ENCODE data around the gene NSL1.
"Not testable (repeated sequence)": the region's sequence is repeated elsewhere in the genome, so short reads cannot be mapped to it uniquely, and the experiment has no call there.

NSL1 gene

GRCh38 chr1:212791676-212792395 lies at the start of gene NSL1, which contains the start of gene TATDN3:
TSS of gene NSL1 (minus strand) at chr1:212791777. CDS start at chr1:212791763, 14 bp downstream.
TSS of gene TATDN3 (plus strand) at chr1:212791894. CDS start at chr1:212791922, 28 bp downstream.
- peak; percentile 92 to 98 for DNase-seq (ENCODE audit: low read depth in 1 of 2, low spot score in 1 of 2)

GRCh38 chr1:212838145-212838544 lies 46.6 kb upstream of the NSL1 start:
- DNase-seq (ENCODE audit: low read depth in 1 of 2, low spot score in 1 of 2): no peak

GRCh38 chr1:212833211-212834207 lies 41.9 kb upstream of the NSL1 start:
- DNase-seq (ENCODE audit: low read depth in 1 of 2, low spot score in 1 of 2): not testable (repeated sequence)

GRCh38 chr1:212828395-212828794 lies 36.8 kb upstream of the NSL1 start:
- no peak for DNase-seq (ENCODE audit: low read depth in 1 of 2, low spot score in 1 of 2)

GRCh38 chr1:212827831-212828278 lies 36.3 kb upstream of the NSL1 start:
- DNase-seq (ENCODE audit: low read depth in 1 of 2, low spot score in 1 of 2): no peak

- no peak for DNase-seq (ENCODE audit: low read depth in 1 of 2, low spot score in 1 of 2)
Observed at GRCh38 chr1:212827171-212827776, 35.7 kb upstream of the NSL1 start.

- no peak for DNase-seq (ENCODE audit: low read depth in 1 of 2, low spot score in 1 of 2)
Observed at GRCh38 chr1:212825798-212826452, 34.3 kb upstream of the NSL1 start.

GRCh38 chr1:212824201-212824600 lies 32.6 kb upstream of the NSL1 start:
- no peak for DNase-seq (ENCODE audit: low read depth in 1 of 2, low spot score in 1 of 2)

GRCh38 chr1:212822956-212823355 lies 31.4 kb upstream of the NSL1 start:
- DNase-seq (ENCODE audit: low read depth in 1 of 2, low spot score in 1 of 2): no peak

- DNase-seq (ENCODE audit: low read depth in 1 of 2, low spot score in 1 of 2): no peak
Observed at GRCh38 chr1:212820969-212821368, 29.4 kb upstream of the NSL1 start.

GRCh38 chr1:212819726-212820125 lies 28.1 kb upstream of the NSL1 start:
- no peak for DNase-seq (ENCODE audit: low read depth in 1 of 2, low spot score in 1 of 2)

GRCh38 chr1:212816567-212817278 lies 25.1 kb upstream of the NSL1 start:
- no peak for DNase-seq (ENCODE audit: low read depth in 1 of 2, low spot score in 1 of 2)

GRCh38 chr1:212814537-212815334 lies 23.2 kb upstream of the NSL1 start:
- no peak for DNase-seq (ENCODE audit: low read depth in 1 of 2, low spot score in 1 of 2)

GRCh38 chr1:212805767-212806166 lies 14.2 kb upstream of the NSL1 start:
- DNase-seq (ENCODE audit: low read depth in 1 of 2, low spot score in 1 of 2): no peak

- no peak for DNase-seq (ENCODE audit: low read depth in 1 of 2, low spot score in 1 of 2)
Observed at GRCh38 chr1:212797681-212798080, 6.1 kb upstream of the NSL1 start.

- DNase-seq (ENCODE audit: low read depth in 1 of 2, low spot score in 1 of 2): no peak
Observed at GRCh38 chr1:212794561-212795014, 3.0 kb upstream of the NSL1 start.

- DNase-seq (ENCODE audit: low read depth in 1 of 2, low spot score in 1 of 2): no peak
Observed at GRCh38 chr1:212792396-212792908, 875 bp upstream of the NSL1 start.

- DNase-seq (ENCODE audit: low read depth in 1 of 2, low spot score in 1 of 2): no peak
Observed at GRCh38 chr1:212791261-212791675, 309 bp downstream of the NSL1 start.

- no peak for DNase-seq (ENCODE audit: low read depth in 1 of 2, low spot score in 1 of 2)
Observed at GRCh38 chr1:212785871-212786270, 5.7 kb downstream of the NSL1 start.
